Esophagus (tissue), 2 donors: ENCODE measurements around the gene NR2F6. TPM values are rescaled to one million over a fixed set of nuclear protein-coding genes. Genes with fewer than 3 reads are reported as not detected.

Experiments
- H3K27ac ChIP-seq, 2 donors: one replicate each; pipeline ENCODE4 v1.5.1; 2013; ENCODE audit warnings: low read depth in 2 of 2, mild to moderate bottlenecking in 2 of 2, inconsistent platforms in 1 of 2, low read length in 1 of 2, moderate library complexity in 1 of 2
- H3K27me3 ChIP-seq, 2 donors: one replicate each; pipeline ENCODE4 v1.6.1; 2013; ENCODE audit warnings: low read length in 2 of 2, control low read depth in 1 of 2, mild to moderate bottlenecking in 1 of 2; ENCODE audit not compliant: insufficient read depth in 2 of 2, control insufficient read depth in 1 of 2
- H3K36me3 ChIP-seq, 2 donors: one replicate each; pipeline ENCODE4 v1.6.1; 2013; ENCODE audit warnings: low read length in 1 of 2; ENCODE audit not compliant: control insufficient read depth in 2 of 2, insufficient read depth in 2 of 2
- H3K4me1 ChIP-seq, 2 donors: one replicate each; pipeline ENCODE4 v1.6.1; 2013; ENCODE audit warnings: low read length in 1 of 2; ENCODE audit not compliant: control insufficient read depth in 2 of 2, insufficient read depth in 2 of 2
- H3K4me3 ChIP-seq, 2 donors: one replicate each; pipeline ENCODE4 v1.5.1; 2013; ENCODE audit warnings: low read length in 2 of 2, mild to moderate bottlenecking in 2 of 2, low read depth in 1 of 2, moderate library complexity in 1 of 2
- H3K9me3 ChIP-seq, 2 donors: one replicate each; pipeline ENCODE4 v1.6.1; 2013; ENCODE audit warnings: mild to moderate bottlenecking in 2 of 2, low read depth in 1 of 2, low read length in 1 of 2, moderate library complexity in 1 of 2; ENCODE audit not compliant: control insufficient read depth in 2 of 2, insufficient read depth in 1 of 2
- WGBS, 2 donors: extraction: QIAGEN DNeasy Blood & Tissue Kit; methylation state at CpG; one replicate each; pipeline ENCODE4 v1.1.7; 2013; 5-methylcytosine and 5-hydroxymethylcytosine counted together
- polyA plus RNA-seq, 2 donors: library from polyadenylated mRNA; stranded (reverse); fragments of 200-250 nt; gene quantifications; one replicate each; pipeline ENCODE4 v1.2.3, GENCODE V29; 2013
- donor health status: healthy with polysubstance abuse.
- donor health status: Bipolar disorder and iron deficiency.

The NR2F6 gene
- polyA plus RNA-seq: 10 to 100 TPM; 33.3 to 45.5 TPM

- Histone ChIP-seq H3K27me3 (no peaks in the 10 kb centered on the region), H3K27ac (peak within 1 kb of the TSS; percentile 95 to 97), H3K36me3 (peaks cover 0 to 2% of the 10 kb centered on the region in 2 donors), H3K4me3 (peak within 1 kb of the TSS; percentile 91 to 94), H3K4me1 (peaks cover 15 to 29% of the 10 kb centered on the region in 2 donors), H3K9me3 (no peaks in the 10 kb centered on the region)
- WGBS, 2 donors: 0 to 1% methylated on average over 37 to 72 of the region's 72 CpGs
Observed at GRCh38 chr19:17245535-17245984, at the start of gene NR2F6. NR2F6 (minus strand) TSS chr19:17245919; CDS start chr19:17245220, 699 bp downstream.

- Histone ChIP-seq H3K36me3 (peaks cover 0 to 2% of the 10 kb centered on the region in 2 donors), H3K27me3 (no peaks in the 10 kb centered on the region), H3K4me3 (no peak overlapping the region), H3K27ac (no peak overlapping the region), H3K9me3 (no peaks in the 10 kb centered on the region), H3K4me1 (peaks cover 0 to 4% of the 10 kb centered on the region in 2 donors)
- WGBS, 2 donors: 80 to 83% methylated on average over 47 to 48 of the region's 48 CpGs
Observed at GRCh38 chr19:17294051-17294891, 48.6 kb upstream of the NR2F6 start.

GRCh38 chr19:17293605-17294004 lies 47.9 kb upstream of the NR2F6 start:
- Histone ChIP-seq H3K36me3 (peaks cover 0 to 2% of the 10 kb centered on the region in 2 donors), H3K9me3 (no peaks in the 10 kb centered on the region), H3K27ac (no peak overlapping the region), H3K27me3 (no peaks in the 10 kb centered on the region), H3K4me3 (no peak overlapping the region), H3K4me1 (peaks cover 0 to 4% of the 10 kb centered on the region in 2 donors)
- 88 to 89% methylated on average over 14 of the region's 14 CpGs for WGBS, 2 donors

GRCh38 chr19:17292301-17293074 lies 46.8 kb upstream of the NR2F6 start:
- peak overlapping the region; percentile 69 to 70 for H3K27ac ChIP-seq
- peak overlapping the region; percentile 28 to 50 for H3K4me3 ChIP-seq
- H3K36me3 ChIP-seq: peaks cover 0 to 2% of the 10 kb centered on the region in 2 donors
- 2 to 8% methylated on average over 40 to 46 of the region's 46 CpGs for WGBS, 2 donors
- peaks cover 0 to 4% of the 10 kb centered on the region in 2 donors for H3K4me1 ChIP-seq
- no peaks in the 10 kb centered on the region for H3K27me3 ChIP-seq
- no peaks in the 10 kb centered on the region for H3K9me3 ChIP-seq

GRCh38 chr19:17289489-17289888 lies 43.8 kb upstream of the NR2F6 start:
- H3K4me1 ChIP-seq: peaks cover 0 to 4% of the 10 kb centered on the region in 2 donors
- WGBS, 2 donors: 15 to 21% methylated on average over 22 of the region's 22 CpGs

GRCh38 chr19:17286752-17287151 lies 41.0 kb upstream of the NR2F6 start:
- Histone ChIP-seq H3K4me1 (peaks cover 4 to 5% of the 10 kb centered on the region in 2 donors), H3K4me3 (no peak overlapping the region), H3K9me3 (no peaks in the 10 kb centered on the region), H3K36me3 (no peaks in the 10 kb centered on the region), H3K27me3 (peaks cover 0 to 5% of the 10 kb centered on the region in 2 donors), H3K27ac (no peak overlapping the region)
- WGBS, 2 donors: 83 to 88% methylated on average over 9 of the region's 9 CpGs

More at GRCh38 chr19:17289489-17289888, 43.8 kb upstream of the NR2F6 start:
- H3K4me3 ChIP-seq: no peak overlapping the region
- H3K36me3 ChIP-seq: peaks cover 0 to under 1% of the 10 kb centered on the region in 2 donors
- no peaks in the 10 kb centered on the region for H3K27me3 ChIP-seq
- H3K9me3 ChIP-seq: no peaks in the 10 kb centered on the region
- H3K27ac ChIP-seq: no peak overlapping the region

- peaks cover 4 to 7% of the 10 kb centered on the region in 2 donors for H3K4me1 ChIP-seq
- no peak overlapping the region for H3K27ac ChIP-seq
- no peaks in the 10 kb centered on the region for H3K36me3 ChIP-seq
- no peak overlapping the region for H3K4me3 ChIP-seq
- no peaks in the 10 kb centered on the region for H3K9me3 ChIP-seq
- H3K27me3 ChIP-seq: peaks cover 0 to 5% of the 10 kb centered on the region in 2 donors
- WGBS, 2 donors: 92 to 93% methylated on average over 11 of the region's 11 CpGs
Observed at GRCh38 chr19:17286263-17286662, 40.5 kb upstream of the NR2F6 start.

GRCh38 chr19:17285415-17286135 lies 39.9 kb upstream of the NR2F6 start:
- Histone ChIP-seq H3K27me3 (peaks cover 0 to 5% of the 10 kb centered on the region in 2 donors), H3K9me3 (no peaks in the 10 kb centered on the region), H3K36me3 (no peaks in the 10 kb centered on the region), H3K4me3 (no peak overlapping the region), H3K27ac (no peak overlapping the region), H3K4me1 (peaks cover 4 to 7% of the 10 kb centered on the region in 2 donors)
- 90% methylated on average over 18 of the region's 18 CpGs for WGBS, 2 donors

- 89 to 91% methylated on average over 7 of the region's 7 CpGs for WGBS, 2 donors
- no peak overlapping the region for H3K27ac ChIP-seq
- peaks cover 0 to 4% of the 10 kb centered on the region in 2 donors for H3K36me3 ChIP-seq
- H3K27me3 ChIP-seq: peaks cover 0 to 5% of the 10 kb centered on the region in 2 donors
- H3K9me3 ChIP-seq: no peaks in the 10 kb centered on the region
- peaks cover 4 to 7% of the 10 kb centered on the region in 2 donors for H3K4me1 ChIP-seq
- no peak overlapping the region for H3K4me3 ChIP-seq
Observed at GRCh38 chr19:17283504-17283996, 37.8 kb upstream of the NR2F6 start.
